Vagina (tissue), 2 donors: ENCODE measurements around the gene CAMK2B.

ENCODE experiments used
- POLR2AphosphoS5 ChIP-seq, 2 donors: sonication (generic); formaldehyde crosslinking; IDR thresholded peaks; one replicate each; pipeline ENCODE4 v1.9.0; 2017; ENCODE audit warnings: antibody characterized with exemption in 2 of 2, mild to moderate bottlenecking in 2 of 2, low read depth in 1 of 2; ENCODE audit not compliant: insufficient read depth in 1 of 2
- TF ChIP-seq, protein P1 (sequence below), 3 experiments: fragments of 450-650 bp in 2 of 3; fragments of 200-600 bp in 1 of 3; sonication (generic) in 1 of 3; IDR thresholded peaks; one replicate each; pipeline ENCODE4 v1.5.1; 2017 to 2019; ENCODE audit warnings: antibody characterized with exemption in 3 of 3, mild to moderate bottlenecking in 2 of 3, moderate library complexity in 2 of 3

DNA sequence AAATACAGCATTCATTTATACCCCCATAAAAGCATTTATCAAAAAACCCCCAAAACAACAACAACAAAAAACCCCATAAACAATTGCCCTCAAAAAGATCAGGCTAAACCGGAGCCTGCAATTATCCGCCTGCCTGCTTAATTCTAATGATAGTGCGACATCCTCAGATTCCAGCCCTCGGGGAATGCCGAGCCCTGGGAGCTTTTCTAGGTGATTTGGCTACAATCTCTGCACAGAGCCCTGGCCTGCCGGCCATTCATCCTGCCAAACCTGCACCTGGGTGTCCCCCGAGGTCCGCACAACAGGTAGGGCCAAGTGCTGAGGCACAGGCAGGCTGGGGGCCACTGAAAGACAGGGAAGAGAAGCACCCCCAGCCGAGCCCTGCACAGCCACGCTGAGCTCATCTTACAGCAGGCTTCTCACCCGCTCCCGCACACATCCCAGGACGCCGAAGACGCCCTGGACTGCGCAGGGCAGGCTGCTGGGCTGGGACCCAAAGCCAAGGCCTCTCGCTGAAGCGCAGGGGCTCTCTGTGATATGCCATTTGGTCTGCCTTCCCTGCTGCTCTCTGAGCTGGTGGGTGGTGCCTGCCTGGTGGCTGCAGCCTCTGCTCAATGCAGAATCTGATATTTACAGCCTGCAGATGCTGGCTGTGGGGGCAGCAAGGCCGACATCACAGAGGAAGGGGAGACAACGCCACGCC is 57.5 kb downstream of the CAMK2B start:
- TF ChIP-seq, protein P1, sequence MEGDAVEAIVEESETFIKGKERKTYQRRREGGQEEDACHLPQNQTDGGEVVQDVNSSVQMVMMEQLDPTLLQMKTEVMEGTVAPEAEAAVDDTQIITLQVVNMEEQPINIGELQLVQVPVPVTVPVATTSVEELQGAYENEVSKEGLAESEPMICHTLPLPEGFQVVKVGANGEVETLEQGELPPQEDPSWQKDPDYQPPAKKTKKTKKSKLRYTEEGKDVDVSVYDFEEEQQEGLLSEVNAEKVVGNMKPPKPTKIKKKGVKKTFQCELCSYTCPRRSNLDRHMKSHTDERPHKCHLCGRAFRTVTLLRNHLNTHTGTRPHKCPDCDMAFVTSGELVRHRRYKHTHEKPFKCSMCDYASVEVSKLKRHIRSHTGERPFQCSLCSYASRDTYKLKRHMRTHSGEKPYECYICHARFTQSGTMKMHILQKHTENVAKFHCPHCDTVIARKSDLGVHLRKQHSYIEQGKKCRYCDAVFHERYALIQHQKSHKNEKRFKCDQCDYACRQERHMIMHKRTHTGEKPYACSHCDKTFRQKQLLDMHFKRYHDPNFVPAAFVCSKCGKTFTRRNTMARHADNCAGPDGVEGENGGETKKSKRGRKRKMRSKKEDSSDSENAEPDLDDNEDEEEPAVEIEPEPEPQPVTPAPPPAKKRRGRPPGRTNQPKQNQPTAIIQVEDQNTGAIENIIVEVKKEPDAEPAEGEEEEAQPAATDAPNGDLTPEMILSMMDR (IDR thresholded peaks at IDR 0.05), result no peak
- TF ChIP-seq POLR2AphosphoS5 (IDR thresholded peaks at IDR 0.05; ENCODE audit: insufficient read depth in 1 of 2, low read depth in 1 of 2), result no peak
